ENCODE measurements around the gene MACROD2.

- TF ChIP-seq POLR2A (IDR thresholded peaks at IDR 0.05; ENCODE audit: low read length) (no peak), CTCF (IDR thresholded peaks at IDR 0.05) (no peak), BHLHE40 (IDR thresholded peaks at IDR 0.05; ENCODE audit: low read depth, low read length) (no peak), REST (IDR thresholded peaks at IDR 0.05) (no peak), PHF8 (IDR thresholded peaks at IDR 0.05; ENCODE audit: borderline replicate concordance, low read depth) (no peak), HMGXB4 (CRISPR knock-in tag; IDR thresholded peaks at IDR 0.05; ENCODE audit: borderline replicate concordance) (no peak), FOSB (CRISPR knock-in tag; IDR thresholded peaks at IDR 0.05) (no peak), CBX2 (IDR thresholded peaks at IDR 0.05; ENCODE audit: borderline replicate concordance, low read depth) (no peak)
Observed at GRCh38 chr20:15288106-15288505, 1292.8 kb downstream of the MACROD2 start.

All from A549 (cell line).